Gastrocnemius medialis (tissue), 4 donors: Measurements from ENCODE around the gene HIVEP3. TPM values are rescaled to one million over a fixed set of nuclear protein-coding genes. Genes with fewer than 3 reads are reported as not detected.
A peak's percentile ranks its signal among the peaks of the same experiment; 100 is the strongest.

Experiments used
- ATAC-seq, 2 donors: fragments of 150-250 bp; one replicate each; pipeline ENCODE4 v1.9.1; 2016
- DNase-seq, 2 donors: peaks; one replicate each; pipeline ENCODE4 v3.0.0-alpha.2; 2019
- H3K27ac ChIP-seq, 4 donors: fragments of 200-600 bp; sonication (generic); 1 replicate in 1 of 4; 2 replicates in 3 of 4; pipeline ENCODE4 v1.5.1; 2016 to 2018; ENCODE audit warnings: mild to moderate bottlenecking in 2 of 4, moderate library complexity in 1 of 4
- H3K27me3 ChIP-seq, 3 donors: fragments of 200-600 bp; sonication (generic) in 2 of 3; 1 replicate in 1 of 3; 2 replicates in 2 of 3; pipeline versions ENCODE4 v1.5.1 to v1.6.0; 2016 to 2019; ENCODE audit warnings: mild to moderate bottlenecking in 1 of 3, moderate library complexity in 1 of 3
- H3K36me3 ChIP-seq, 2 donors: fragments of 200-600 bp; sonication (generic) in 1 of 2; one replicate each; pipeline ENCODE4 v1.5.1; 2017 to 2018
- H3K4me1 ChIP-seq, 2 donors: fragments of 200-600 bp; sonication (generic) in 1 of 2; one replicate each; pipeline ENCODE4 v1.5.1; 2016 to 2017; ENCODE audit warnings: mild to moderate bottlenecking in 2 of 2
- H3K4me3 ChIP-seq, 4 donors: fragments of 200-600 bp; sonication (generic) in 3 of 4; 1 replicate in 1 of 4; 2 replicates in 3 of 4; pipeline ENCODE4 v1.5.1; 2016 to 2019; ENCODE audit warnings: mild to moderate bottlenecking in 2 of 4
- H3K9me3 ChIP-seq, 3 donors: fragments of 200-600 bp; sonication (generic) in 2 of 3; 1 replicate in 1 of 3; 2 replicates in 2 of 3; pipeline ENCODE4 v1.5.1; 2016 to 2019
- CTCF ChIP-seq, 5 experiments: fragments of 450-650 bp in 3 of 5; fragments of 200-600 bp in 2 of 5; sonication (generic) in 2 of 5; IDR thresholded peaks in 4 of 5; conservative IDR thresholded peaks in 1 of 5; 1 replicate in 4 of 5; 2 replicates in 1 of 5; pipeline ENCODE4 v1.5.1; 2016 to 2019; ENCODE audit warnings: antibody characterized with exemption in 5 of 5, mild to moderate bottlenecking in 3 of 5, moderate library complexity in 3 of 5
- POLR2A ChIP-seq, 2 donors: fragments of 450-650 bp; IDR thresholded peaks; one replicate each; pipeline ENCODE4 v1.6.1; 2017; ENCODE audit warnings: antibody characterized with exemption in 2 of 2, mild to moderate bottlenecking in 2 of 2, moderate library complexity in 2 of 2
- in situ Hi-C, 4 donors: fragments of 200-750 bp; cut with MboI; loops; one replicate each; pipeline versions ENCODE4 v1.15.0 to v1.8.0; 2017; ENCODE audit warnings: low sequenced_read_pairs in 4 of 4
- intact Hi-C: fragments of 100-400 bp; cut with DNase I; formaldehyde crosslinking; loops from one replicate; pipeline ENCODE4 v1.15.1; 2023; ENCODE audit warnings: low total_unique reads
- total RNA-seq, 4 donors: library from RNA; depleted of rRNA; stranded (reverse); fragments of >200 nt; gene quantifications; one replicate each; pipeline versions ENCODE4 v1.1.0 to v1.2.3, GENCODE V29; 2016

The HIVEP3 gene
- total RNA-seq, 4 donors from 2014 or later, result 0.80 to 1.8 (median 1.3) TPM

DNA sequence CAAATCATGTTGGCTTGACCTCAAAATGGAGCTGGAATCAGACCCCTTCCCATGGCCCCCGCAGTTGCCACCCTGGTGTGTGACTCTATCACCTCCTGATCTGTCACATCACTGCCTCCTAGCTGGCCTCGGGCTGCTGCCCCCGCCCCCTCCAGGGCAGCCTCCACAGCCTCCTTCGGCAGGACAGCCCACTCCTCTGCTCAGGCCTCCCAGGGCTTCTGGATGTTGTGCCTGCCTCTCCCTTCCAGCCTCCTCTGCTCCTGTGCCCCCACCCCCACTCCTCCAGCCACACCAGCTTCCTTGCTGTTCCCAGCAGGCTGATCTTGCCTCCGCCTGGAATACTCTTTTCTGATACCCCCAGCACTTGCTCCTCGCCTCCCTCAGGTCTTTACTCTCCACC is 299.9 kb downstream of the HIVEP3 start:
- ATAC-seq (no peak), DNase-seq (no peak)
- no peak overlapping the region for H3K4me3 ChIP-seq
- H3K9me3 ChIP-seq, result no peaks in the 10 kb centered on the region
- no peaks in the 10 kb centered on the region for H3K36me3 ChIP-seq
- H3K27me3 ChIP-seq, result no peaks in the 10 kb centered on the region
- in situ Hi-C loops, result no loop called here
- peak overlapping the region in 2 of 4 donors; percentile 62 to 76 for H3K27ac ChIP-seq
- intact Hi-C loops, result loop anchor here (5.0 kb wide), 2 partner anchors 43 to 418 kb away; no protein-coding TSS in a partner anchor
- H3K4me1 ChIP-seq, result peaks cover 14 to 15% of the 10 kb centered on the region in 2 donors
- TF ChIP-seq POLR2A (IDR thresholded peaks at IDR 0.05), result no peak
- TF ChIP-seq CTCF (IDR thresholded peaks at IDR 0.05 in 4 of 5, conservative IDR thresholded peaks at IDR 0.05 in 1 of 5), result no peak

- ATAC-seq, result peak; percentile 97 to 99
- Histone ChIP-seq H3K9me3 (no peaks in the 10 kb centered on the region), H3K4me1 (peaks cover 14 to 15% of the 10 kb centered on the region in 2 donors), H3K36me3 (no peaks in the 10 kb centered on the region), H3K4me3 (no peak overlapping the region), H3K27me3 (no peaks in the 10 kb centered on the region), H3K27ac (peak overlapping the region; percentile 59 to 76 (median 64))
- intact Hi-C loops (loop anchor here (5.0 kb wide), 2 partner anchors 44 to 419 kb away; no protein-coding TSS in a partner anchor), in situ Hi-C loops (no loop called here)
- no peak for TF ChIP-seq POLR2A (IDR thresholded peaks at IDR 0.05)
- no peak for TF ChIP-seq CTCF (IDR thresholded peaks at IDR 0.05 in 4 of 5, conservative IDR thresholded peaks at IDR 0.05 in 1 of 5)
- peak; percentile 91 to 93 for DNase-seq
Measured at GRCh38 chr1:41618066-41618825, 300.5 kb downstream of the HIVEP3 start.

GRCh38 chr1:41617336-41617735 is 301.4 kb downstream of the HIVEP3 start:
- Histone ChIP-seq H3K27me3 (no peaks in the 10 kb centered on the region), H3K9me3 (no peaks in the 10 kb centered on the region), H3K4me3 (no peak overlapping the region), H3K27ac (peak overlapping the region in 1 of 4 donors; percentile 62), H3K36me3 (no peaks in the 10 kb centered on the region), H3K4me1 (peaks cover 14 to 15% of the 10 kb centered on the region in 2 donors)
- no peak for ATAC-seq
- DNase-seq, result no peak
- in situ Hi-C loops, result no loop called here
- intact Hi-C loops, result loop anchor here (5.0 kb wide), 2 partner anchors 45 to 420 kb away; no protein-coding TSS in a partner anchor
- TF ChIP-seq POLR2A (IDR thresholded peaks at IDR 0.05), result no peak
- no peak for TF ChIP-seq CTCF (IDR thresholded peaks at IDR 0.05 in 4 of 5, conservative IDR thresholded peaks at IDR 0.05 in 1 of 5)

DNA sequence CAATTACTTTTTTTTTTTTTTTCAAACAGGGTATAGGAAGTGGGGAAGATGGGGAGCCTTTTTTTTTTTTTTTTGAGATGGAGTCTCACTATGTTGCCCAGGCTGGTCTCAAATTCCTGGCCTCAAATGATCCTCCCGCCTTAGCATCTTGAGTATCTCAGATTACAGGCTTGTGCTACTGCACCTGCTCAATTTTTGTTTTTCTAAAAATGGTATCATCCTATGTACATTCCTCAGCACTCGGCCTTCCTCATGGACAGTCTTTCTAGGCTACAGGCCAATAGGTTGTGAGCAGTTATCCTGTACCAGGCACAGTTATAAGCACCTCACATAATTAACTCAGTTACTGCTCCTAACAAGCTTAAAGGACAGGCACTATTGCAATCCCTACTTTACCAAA is 302.2 kb downstream of the HIVEP3 start:
- intact Hi-C loops (loop anchor here (5.0 kb wide), 2 partner anchors 46 to 421 kb away; no protein-coding TSS in a partner anchor), in situ Hi-C loops (no loop called here)
- Histone ChIP-seq H3K27ac (no peak overlapping the region), H3K4me1 (peaks cover 14 to 15% of the 10 kb centered on the region in 2 donors), H3K4me3 (no peak overlapping the region), H3K9me3 (no peaks in the 10 kb centered on the region), H3K27me3 (no peaks in the 10 kb centered on the region), H3K36me3 (no peaks in the 10 kb centered on the region)
- DNase-seq, result no peak
- TF ChIP-seq CTCF (IDR thresholded peaks at IDR 0.05 in 4 of 5, conservative IDR thresholded peaks at IDR 0.05 in 1 of 5), result no peak
- no peak for TF ChIP-seq POLR2A (IDR thresholded peaks at IDR 0.05)
- no peak for ATAC-seq
